ENCODE measurements around the gene MTFR1L. TPM values are rescaled to one million over a fixed set of nuclear protein-coding genes. Genes with fewer than 3 reads are reported as not detected.

The MTFR1L gene
- total and polyA plus RNA-seq, 9 of the 15 experiments (the other 6 are each of a cell fraction or from before 2014, with no cell fraction given), result 41.4 to 98.5 (median 53.7) TPM

DNA sequence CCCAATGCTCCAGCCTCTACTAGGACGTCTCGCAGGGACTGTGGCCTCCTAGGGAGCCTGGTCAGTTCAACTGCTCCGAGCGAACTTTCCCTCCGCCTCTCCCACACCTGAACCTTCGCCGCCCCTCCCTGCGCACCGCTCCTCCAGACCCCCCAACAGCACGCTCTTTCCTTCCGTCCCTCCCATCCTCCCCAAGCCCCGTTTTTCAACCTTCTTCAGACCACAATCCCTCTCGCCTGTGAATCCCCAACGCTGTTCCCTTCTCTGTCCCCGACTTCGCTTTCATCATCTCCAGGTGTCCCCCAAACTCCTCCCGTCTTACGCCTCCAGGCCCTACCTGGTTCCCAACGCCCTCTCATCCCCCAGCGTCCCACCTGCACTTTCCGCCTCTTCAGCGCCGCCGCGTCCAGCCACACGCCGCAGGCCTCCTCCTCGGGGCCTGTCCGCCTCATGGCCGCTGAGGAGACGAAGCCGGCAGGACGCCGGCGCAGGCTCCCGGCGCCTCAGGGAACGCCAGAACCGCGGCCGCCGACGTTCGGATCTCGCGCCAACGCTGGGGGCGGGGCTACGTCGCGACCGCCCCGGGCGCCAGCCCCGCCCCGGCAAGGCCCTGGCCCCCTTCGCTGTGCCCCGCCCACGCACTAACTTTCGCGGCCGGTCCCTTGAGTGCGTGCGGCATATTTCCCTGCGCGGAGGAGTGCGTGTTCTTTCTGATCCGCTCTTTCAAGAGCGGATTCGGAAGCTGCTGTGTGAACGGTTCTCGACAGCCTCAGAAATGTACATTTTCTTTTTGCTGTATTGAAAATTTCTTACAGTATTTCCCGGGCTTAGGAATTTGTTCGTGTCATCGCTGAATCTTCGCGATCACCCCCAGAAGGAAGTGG lies 39.4 kb downstream of the MTFR1L start, which contains the start of gene AUNIP (continued):
- no peak for TF ChIP-seq CHD4 (IDR thresholded peaks at IDR 0.05; ENCODE audit: insufficient read depth, insufficient replicate concordance, low read depth, low read length, poor library complexity, severe bottlenecking)
- TF ChIP-seq ARID2 (IDR thresholded peaks at IDR 0.05), result peak; percentile 71
- TF ChIP-seq AFF1 (IDR thresholded peaks at IDR 0.05; ENCODE audit: low read depth in 1 of 2, partially characterized antibody in 2 of 2), result peak; percentile 63 to 79
- no peak for TF ChIP-seq ZNF253 (CRISPR knock-in tag; conservative IDR thresholded peaks at IDR 0.05)
- no peak for TF ChIP-seq BDP1 (IDR thresholded peaks at IDR 0.05; ENCODE audit: insufficient read depth, insufficient read length)
- peak; percentile 76; the same call in 1 of the 2 replicates for TF ChIP-seq ZC3H8 (IDR thresholded peaks at IDR 0.05)
- TF ChIP-seq TGIF2 (CRISPR knock-in tag; IDR thresholded peaks at IDR 0.05), result peak; percentile 26; the same call in 1 of the 2 replicates
- TF ChIP-seq GTF2E2 (tag; IDR thresholded peaks at IDR 0.05), result peak; percentile 98
- TF ChIP-seq RAD51 (IDR thresholded peaks at IDR 0.05; ENCODE audit: borderline replicate concordance, low read depth), result no peak
- no peak for TF ChIP-seq KAT8 (IDR thresholded peaks at IDR 0.05; ENCODE audit: low read depth)
- peak; percentile 81 for TF ChIP-seq TAF7 (tag; IDR thresholded peaks at IDR 0.05)
- no peak for TF ChIP-seq KLF10 (CRISPR knock-in tag; IDR thresholded peaks at IDR 0.05)
- peak; percentile 76; the same call in 1 of the 2 replicates for TF ChIP-seq POLR2AphosphoS2 (IDR thresholded peaks at IDR 0.05; ENCODE audit: low read length)
- TF ChIP-seq SAP30 (IDR thresholded peaks at IDR 0.05; ENCODE audit: borderline replicate concordance, insufficient read depth, low read depth, low read length, poor library complexity, severe bottlenecking), result peak; percentile 100
- TF ChIP-seq ARHGAP35 (IDR thresholded peaks at IDR 0.05; ENCODE audit: partially characterized antibody), result peak; percentile 89
- TF ChIP-seq CCNT2 (IDR thresholded peaks at IDR 0.05; ENCODE audit: borderline replicate concordance, extremely low read depth, insufficient read length, low read depth, low read length), result peak; percentile 96
- no peak for TF ChIP-seq HINFP (tag; conservative IDR thresholded peaks at IDR 0.05; ENCODE audit: low read depth)
- TF ChIP-seq MAFG (tag; conservative IDR thresholded peaks at IDR 0.05), result peak; percentile 31; the same call in 1 of the 2 replicates
- no peak for TF ChIP-seq MEF2A (IDR thresholded peaks at IDR 0.05; ENCODE audit: control insufficient read depth, low read depth, low read length)
- 0 out of 2 replicates have a peak, but pooled peaks have one; percentile 23 for TF ChIP-seq RUNX1 (IDR thresholded peaks at IDR 0.05; ENCODE audit: low read depth)
- TF ChIP-seq SMAD3 (CRISPR knock-in tag; conservative IDR thresholded peaks at IDR 0.05), result peak; percentile 29; the same call in 1 of the 2 replicates
- no peak for TF ChIP-seq ZC3H11A (IDR thresholded peaks at IDR 0.05; ENCODE audit: low read depth, low read length)
- TF ChIP-seq FOXK1 (CRISPR knock-in tag; IDR thresholded peaks at IDR 0.05; ENCODE audit: borderline replicate concordance), result no peak; the same call in 1 of the 2 replicates
